ENCODE data around the gene LCK.
A peak's percentile ranks its signal among the peaks of the same experiment; 100 is the strongest.

The LCK gene

GRCh38 chr1:32221980-32222755 is 28.9 kb upstream of the LCK start, which contains the start of the genes EIF3I and TMEM234:
EIF3I (plus strand) TSS chr1:32222407; CDS start chr1:32222442, 35 bp downstream.
TMEM234 (minus strand) TSS chr1:32222353; CDS start chr1:32222322, 31 bp downstream.
- DNase-seq (ENCODE audit: low spot score): peak; percentile 94
- TF ChIP-seq CTCF (IDR thresholded peaks at IDR 0.05; ENCODE audit: extremely low read depth, insufficient read depth, missing control alignments): no peak
- in situ Hi-C loops (cut with MboI; ENCODE audit: low pct_unique_long_range_greater_than_20kb, low sequenced_read_pairs, unreplicated experiment): loop anchor here (25.0 kb wide), 1 partner anchor 190 kb away; no protein-coding TSS in a partner anchor

GRCh38 chr1:32223683-32224082 is 27.4 kb upstream of the LCK start:
- in situ Hi-C loops (cut with MboI; ENCODE audit: low pct_unique_long_range_greater_than_20kb, low sequenced_read_pairs, unreplicated experiment): loop anchor here (25.0 kb wide), 1 partner anchor 189 kb away; no protein-coding TSS in a partner anchor
- TF ChIP-seq CTCF (IDR thresholded peaks at IDR 0.05; ENCODE audit: extremely low read depth, insufficient read depth, missing control alignments): no peak
- no peak for DNase-seq (ENCODE audit: low spot score)

GRCh38 chr1:32224285-32224684 is 26.8 kb upstream of the LCK start:
- DNase-seq (ENCODE audit: low spot score): no peak
- TF ChIP-seq CTCF (IDR thresholded peaks at IDR 0.05; ENCODE audit: extremely low read depth, insufficient read depth, missing control alignments): no peak
- in situ Hi-C loops (cut with MboI; ENCODE audit: low pct_unique_long_range_greater_than_20kb, low sequenced_read_pairs, unreplicated experiment): loop anchor here (25.0 kb wide), 1 partner anchor 188 kb away; no protein-coding TSS in a partner anchor

GRCh38 chr1:32228771-32229170 is 22.3 kb upstream of the LCK start:
- no peak for DNase-seq (ENCODE audit: low spot score)
- TF ChIP-seq CTCF (IDR thresholded peaks at IDR 0.05; ENCODE audit: extremely low read depth, insufficient read depth, missing control alignments): no peak
- in situ Hi-C loops (cut with MboI; ENCODE audit: low pct_unique_long_range_greater_than_20kb, low sequenced_read_pairs, unreplicated experiment): no loop called here

- in situ Hi-C loops (cut with MboI; ENCODE audit: low pct_unique_long_range_greater_than_20kb, low sequenced_read_pairs, unreplicated experiment): no loop called here
- TF ChIP-seq CTCF (IDR thresholded peaks at IDR 0.05; ENCODE audit: extremely low read depth, insufficient read depth, missing control alignments): no peak
These were observed 19.1 kb upstream of the LCK start for GRCh38 chr1:32231843-32232432.

GRCh38 chr1:32232558-32233304 is 18.3 kb upstream of the LCK start:
- TF ChIP-seq CTCF (IDR thresholded peaks at IDR 0.05; ENCODE audit: extremely low read depth, insufficient read depth, missing control alignments): no peak
- DNase-seq (ENCODE audit: low spot score): no peak
- in situ Hi-C loops (cut with MboI; ENCODE audit: low pct_unique_long_range_greater_than_20kb, low sequenced_read_pairs, unreplicated experiment): no loop called here

More at GRCh38 chr1:32231843-32232432, 19.1 kb upstream of the LCK start:
- no peak for DNase-seq (ENCODE audit: low spot score)
